DOHH2 (cell line): ENCODE data around the gene POFUT2.

Source experiments
- H3F3A ChIP-seq: fragments of 200-600 bp; sonication (generic), shearing (Covaris generic); 2 replicates; pipeline ENCODE4 v1.6.0; 2016; ENCODE audit warnings: antibody characterized with exemption, mild to moderate bottlenecking; ENCODE audit not compliant: control insufficient read depth, insufficient read depth
- H3K27ac ChIP-seq: fragments of 200-600 bp; sonication (generic); 2 replicates; pipeline ENCODE4 v1.5.1; 2014; ENCODE audit warnings: low read depth, mild to moderate bottlenecking, low read length, moderate library complexity
- H3K27me3 ChIP-seq: fragments of 200-600 bp; sonication (generic); 2 replicates; pipeline ENCODE4 v1.6.1; 2014; ENCODE audit warnings: mild to moderate bottlenecking, low read length, mixed read lengths; ENCODE audit not compliant: control insufficient read depth
- H3K36me3 ChIP-seq: fragments of 200-600 bp; sonication (generic); 2 replicates; pipeline ENCODE4 v1.6.1; 2014; ENCODE audit warnings: mild to moderate bottlenecking, low read length, moderate library complexity, mixed read lengths; ENCODE audit not compliant: control insufficient read depth
- H3K4me1 ChIP-seq: fragments of 200-600 bp; sonication (generic); 2 replicates; pipeline ENCODE4 v1.6.1; 2014; ENCODE audit warnings: mild to moderate bottlenecking, low read length, mixed read lengths; ENCODE audit not compliant: control insufficient read depth
- H3K4me2 ChIP-seq: fragments of 200-600 bp; sonication (generic); 2 replicates; pipeline ENCODE4 v1.6.0; 2014; ENCODE audit warnings: mild to moderate bottlenecking, low read length, moderate library complexity
- H3K4me3 ChIP-seq: fragments of 200-600 bp; sonication (generic); 2 replicates; pipeline ENCODE4 v1.5.1; 2014; ENCODE audit warnings: mild to moderate bottlenecking, low read length, mixed read lengths
- H3K79me2 ChIP-seq: fragments of 200-600 bp; sonication (generic); 2 replicates; pipeline ENCODE4 v1.6.1; 2014; ENCODE audit warnings: mild to moderate bottlenecking, low read length, mixed read lengths; ENCODE audit not compliant: control insufficient read depth
- H3K9me2 ChIP-seq: fragments of 200-600 bp; sonication (generic); replicated peaks from 2 replicates; pipeline ENCODE4 v1.6.1; 2014; ENCODE audit warnings: mild to moderate bottlenecking, low read length, mixed read lengths; ENCODE audit not compliant: control insufficient read depth
- H3K9me3 ChIP-seq: fragments of 200-600 bp; sonication (generic); 2 replicates; pipeline ENCODE4 v1.6.1; 2014; ENCODE audit warnings: antibody characterized with exemption, low read length, mixed read lengths; ENCODE audit not compliant: control insufficient read depth, insufficient read depth
- H4K20me1 ChIP-seq: fragments of 200-600 bp; sonication (generic); 2 replicates; pipeline ENCODE4 v1.6.0; 2014; ENCODE audit warnings: low read depth, mild to moderate bottlenecking, antibody characterized with exemption, low read length, moderate library complexity; ENCODE audit not compliant: control insufficient read depth, insufficient read depth
- EZH2phosphoT487 ChIP-seq: fragments of 200-600 bp; sonication (generic); IDR thresholded peaks from 2 replicates; pipeline ENCODE4 v1.6.1; 2017; ENCODE audit warnings: borderline replicate concordance, mild to moderate bottlenecking, antibody characterized with exemption, low read length, moderate library complexity, mixed read lengths
- TF ChIP-seq, protein P1 (sequence below): fragments of 200-600 bp; sonication (generic); IDR thresholded peaks from one replicate; pipeline ENCODE4 v1.5.1; 2014; ENCODE audit warnings: antibody characterized with exemption, mild to moderate bottlenecking, low read depth, low read length; ENCODE audit not compliant: poor library complexity, severe bottlenecking

The POFUT2 gene

DNA sequence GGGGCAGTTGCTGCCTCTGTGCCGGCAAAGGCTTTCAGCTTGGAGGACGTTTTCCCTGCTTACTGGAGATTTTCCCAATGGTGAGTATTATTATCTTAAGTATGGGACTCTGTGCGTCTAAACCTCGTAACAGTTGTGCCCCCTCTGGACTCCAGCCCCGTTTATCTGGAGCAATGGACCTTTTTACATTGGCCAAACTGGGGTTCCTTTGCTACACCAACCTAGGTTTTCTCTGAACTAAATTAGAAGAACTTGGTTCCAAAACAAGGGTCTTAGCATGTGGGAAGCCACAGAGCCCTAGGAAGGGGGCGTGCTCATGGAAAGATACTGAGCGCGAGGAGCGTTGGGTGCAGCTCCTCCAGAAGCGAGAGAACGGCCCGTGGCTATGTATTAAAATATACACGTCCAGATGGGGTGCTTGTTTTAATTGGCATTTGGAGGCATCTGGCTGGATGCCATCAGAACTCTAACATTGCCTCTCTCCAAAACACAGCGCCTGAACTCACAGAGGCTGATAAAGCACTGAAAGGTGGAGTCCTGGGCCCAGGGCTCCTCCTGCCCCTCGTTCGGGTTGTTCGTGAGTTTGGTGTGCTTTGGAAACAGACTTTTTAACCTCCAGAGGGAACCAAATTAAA is 28.4 kb downstream of the POFUT2 start:
- Histone ChIP-seq H3K36me3 (0 out of 2 replicates have a peak, but pooled peaks cover 2% of the 10 kb centered on the region), H4K20me1 (no peaks in the 10 kb centered on the region), H3K4me2 (no peak overlapping the region), H3F3A (no peaks in the 10 kb centered on the region), H3K27ac (no peak overlapping the region), H3K9me2 (no peaks in the 10 kb centered on the region), H3K79me2 (no peaks in the 10 kb centered on the region), H3K27me3 (no peaks in the 10 kb centered on the region), H3K9me3 (no peaks in the 10 kb centered on the region), H3K4me1 (peaks cover 6% of the 10 kb centered on the region; the same call in 1 of the 2 replicates), H3K4me3 (no peak overlapping the region)
- TF ChIP-seq EZH2phosphoT487, result no peak
- TF ChIP-seq, protein P1, sequence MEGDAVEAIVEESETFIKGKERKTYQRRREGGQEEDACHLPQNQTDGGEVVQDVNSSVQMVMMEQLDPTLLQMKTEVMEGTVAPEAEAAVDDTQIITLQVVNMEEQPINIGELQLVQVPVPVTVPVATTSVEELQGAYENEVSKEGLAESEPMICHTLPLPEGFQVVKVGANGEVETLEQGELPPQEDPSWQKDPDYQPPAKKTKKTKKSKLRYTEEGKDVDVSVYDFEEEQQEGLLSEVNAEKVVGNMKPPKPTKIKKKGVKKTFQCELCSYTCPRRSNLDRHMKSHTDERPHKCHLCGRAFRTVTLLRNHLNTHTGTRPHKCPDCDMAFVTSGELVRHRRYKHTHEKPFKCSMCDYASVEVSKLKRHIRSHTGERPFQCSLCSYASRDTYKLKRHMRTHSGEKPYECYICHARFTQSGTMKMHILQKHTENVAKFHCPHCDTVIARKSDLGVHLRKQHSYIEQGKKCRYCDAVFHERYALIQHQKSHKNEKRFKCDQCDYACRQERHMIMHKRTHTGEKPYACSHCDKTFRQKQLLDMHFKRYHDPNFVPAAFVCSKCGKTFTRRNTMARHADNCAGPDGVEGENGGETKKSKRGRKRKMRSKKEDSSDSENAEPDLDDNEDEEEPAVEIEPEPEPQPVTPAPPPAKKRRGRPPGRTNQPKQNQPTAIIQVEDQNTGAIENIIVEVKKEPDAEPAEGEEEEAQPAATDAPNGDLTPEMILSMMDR, result no peak

DNA sequence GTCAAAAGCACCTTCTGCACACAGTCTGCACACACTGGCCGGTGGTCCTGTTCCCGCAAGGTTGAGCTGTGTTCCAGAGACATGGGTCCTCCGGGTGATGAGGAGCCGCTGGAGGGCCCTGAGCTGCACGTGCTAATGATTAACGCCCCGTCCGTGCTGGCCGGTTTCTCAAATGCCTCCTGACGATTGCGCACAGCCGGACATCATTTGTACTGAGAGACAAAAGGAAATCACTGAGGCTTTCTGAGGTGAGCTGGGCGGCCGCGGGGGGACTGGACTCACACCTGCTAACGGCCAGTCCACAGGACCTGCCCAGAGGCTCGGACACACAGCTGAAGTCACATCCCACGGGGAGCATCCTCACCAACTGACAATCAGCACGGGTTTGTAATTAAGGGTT is 29.2 kb downstream of the POFUT2 start:
- TF ChIP-seq EZH2phosphoT487, result no peak
- TF ChIP-seq, protein P1, result no peak
- Histone ChIP-seq H3K36me3 (no peaks in the 10 kb centered on the region), H3K4me3 (no peak overlapping the region), H3K79me2 (no peaks in the 10 kb centered on the region), H3K9me3 (no peaks in the 10 kb centered on the region), H3F3A (no peaks in the 10 kb centered on the region), H3K4me1 (peaks cover 6% of the 10 kb centered on the region; the same call in 1 of the 2 replicates), H3K4me2 (no peak overlapping the region), H3K27ac (no peak overlapping the region), H4K20me1 (no peaks in the 10 kb centered on the region), H3K27me3 (no peaks in the 10 kb centered on the region), H3K9me2 (no peaks in the 10 kb centered on the region)

DNA sequence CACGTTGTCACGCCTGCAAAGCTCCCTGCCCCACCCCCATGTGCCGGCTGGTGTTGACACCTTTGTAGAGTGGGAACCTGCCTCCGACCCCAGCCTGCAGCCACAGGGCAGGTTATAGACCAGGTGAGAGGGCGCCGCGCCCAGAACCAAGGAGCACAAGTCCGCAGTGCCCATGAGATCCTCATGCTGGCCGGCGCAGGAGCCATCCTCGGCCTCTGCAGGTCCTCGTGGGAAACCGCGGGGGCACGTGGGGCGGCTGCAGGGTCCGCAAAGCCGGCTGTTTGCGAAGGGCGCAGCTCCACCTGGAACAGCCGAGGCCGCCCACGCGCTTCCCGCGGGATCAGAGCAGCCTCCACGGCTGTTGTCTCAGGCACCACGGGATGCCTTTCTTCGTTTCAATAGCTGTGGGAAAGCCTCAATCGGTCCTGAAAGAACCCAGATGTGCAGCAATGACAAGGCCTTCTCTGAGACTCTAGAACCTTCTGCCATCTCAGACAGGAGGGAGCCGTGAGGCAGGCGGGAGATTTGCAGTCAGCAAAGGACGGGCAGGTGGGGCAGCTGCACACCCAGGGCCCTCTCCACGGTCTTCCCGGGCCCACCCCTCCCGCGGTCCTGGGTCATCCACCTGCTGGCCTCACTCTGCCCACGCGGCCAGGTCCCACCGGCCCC is 29.9 kb downstream of the POFUT2 start:
- TF ChIP-seq EZH2phosphoT487, result no peak
- TF ChIP-seq, protein P1, result no peak
- H3K4me1 ChIP-seq, result peaks cover 6% of the 10 kb centered on the region; the same call in 1 of the 2 replicates
- no peaks in the 10 kb centered on the region for H3K27me3 ChIP-seq
- H3K9me2 ChIP-seq, result no peaks in the 10 kb centered on the region
- no peaks in the 10 kb centered on the region for H3K79me2 ChIP-seq
- no peaks in the 10 kb centered on the region for H4K20me1 ChIP-seq
- no peak overlapping the region for H3K27ac ChIP-seq
- H3K9me3 ChIP-seq, result no peaks in the 10 kb centered on the region
- no peak overlapping the region for H3K4me3 ChIP-seq
- H3K36me3 ChIP-seq, result no peaks in the 10 kb centered on the region
- H3K4me2 ChIP-seq, result no peak overlapping the region
- no peaks in the 10 kb centered on the region for H3F3A ChIP-seq
